ENCODE data around the gene STYX. TPM values are rescaled to one million over a fixed set of nuclear protein-coding genes. Genes with fewer than 3 reads are reported as not detected.
A peak's percentile ranks its signal among the peaks of the same experiment; 100 is the strongest.

STYX gene
- polyA plus RNA-seq, 1 of the 3 experiments (the other 2 are of a cell fraction) = 3.5 TPM

DNA sequence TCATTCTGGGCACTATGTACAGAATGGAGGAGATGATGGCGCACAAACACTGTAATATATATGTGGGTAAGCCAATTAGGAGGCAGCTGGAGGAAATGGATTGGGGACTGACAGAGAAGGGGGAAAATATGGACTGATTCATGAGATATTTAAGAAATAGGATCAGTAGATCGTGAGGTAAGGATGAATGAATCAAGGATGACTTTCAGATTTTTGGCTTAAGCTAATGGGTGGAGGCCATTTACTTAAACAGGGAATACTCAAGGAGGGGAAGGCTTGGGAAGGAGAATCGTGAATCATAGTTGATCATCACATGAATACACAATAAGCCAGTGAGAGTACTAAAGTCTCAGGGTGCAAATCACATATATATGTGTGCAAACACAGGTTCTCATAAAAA, 72.6 kb downstream of the STYX start:
- CTCF ChIA-PET = interaction anchor here (1.4 kb wide), 1 partner anchor 252 kb away, joined by 3 read pairs; no protein-coding TSS in a partner anchor
- H3K79me2 ChIP-seq (ENCODE audit: insufficient read depth) = no peaks in the 10 kb centered on the region
- H3K4me1 ChIP-seq (ENCODE audit: control insufficient read depth in 1 of 2, insufficient read depth in 2 of 2, low read depth in 1 of 2, low read length in 1 of 2) = peaks cover 0 to 10% of the 10 kb centered on the region in 2 experiments; a peak in 2 of 4 replicates
- POLR2A ChIA-PET = no interaction called here
- TF ChIP-seq FOSL2 (IDR thresholded peaks at IDR 0.05; ENCODE audit: borderline replicate concordance, low read depth) = peak; percentile 48; the same call in 1 of the 2 replicates
- TF ChIP-seq RFX5 (IDR thresholded peaks at IDR 0.05; ENCODE audit: low read length) = no peak
- TF ChIP-seq, protein P1, sequence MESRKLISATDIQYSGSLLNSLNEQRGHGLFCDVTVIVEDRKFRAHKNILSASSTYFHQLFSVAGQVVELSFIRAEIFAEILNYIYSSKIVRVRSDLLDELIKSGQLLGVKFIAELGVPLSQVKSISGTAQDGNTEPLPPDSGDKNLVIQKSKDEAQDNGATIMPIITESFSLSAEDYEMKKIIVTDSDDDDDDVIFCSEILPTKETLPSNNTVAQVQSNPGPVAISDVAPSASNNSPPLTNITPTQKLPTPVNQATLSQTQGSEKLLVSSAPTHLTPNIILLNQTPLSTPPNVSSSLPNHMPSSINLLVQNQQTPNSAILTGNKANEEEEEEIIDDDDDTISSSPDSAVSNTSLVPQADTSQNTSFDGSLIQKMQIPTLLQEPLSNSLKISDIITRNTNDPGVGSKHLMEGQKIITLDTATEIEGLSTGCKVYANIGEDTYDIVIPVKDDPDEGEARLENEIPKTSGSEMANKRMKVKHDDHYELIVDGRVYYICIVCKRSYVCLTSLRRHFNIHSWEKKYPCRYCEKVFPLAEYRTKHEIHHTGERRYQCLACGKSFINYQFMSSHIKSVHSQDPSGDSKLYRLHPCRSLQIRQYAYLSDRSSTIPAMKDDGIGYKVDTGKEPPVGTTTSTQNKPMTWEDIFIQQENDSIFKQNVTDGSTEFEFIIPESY (IDR thresholded peaks at IDR 0.05; ENCODE audit: borderline replicate concordance, low read depth) = no peak
- TF ChIP-seq TEAD4 (IDR thresholded peaks at IDR 0.05; ENCODE audit: borderline replicate concordance, insufficient read depth) = no peak
- peak; percentile 35; the same call in 1 of the 2 replicates for TF ChIP-seq TCF12 (IDR thresholded peaks at IDR 0.05)
- TF ChIP-seq, protein P2, sequence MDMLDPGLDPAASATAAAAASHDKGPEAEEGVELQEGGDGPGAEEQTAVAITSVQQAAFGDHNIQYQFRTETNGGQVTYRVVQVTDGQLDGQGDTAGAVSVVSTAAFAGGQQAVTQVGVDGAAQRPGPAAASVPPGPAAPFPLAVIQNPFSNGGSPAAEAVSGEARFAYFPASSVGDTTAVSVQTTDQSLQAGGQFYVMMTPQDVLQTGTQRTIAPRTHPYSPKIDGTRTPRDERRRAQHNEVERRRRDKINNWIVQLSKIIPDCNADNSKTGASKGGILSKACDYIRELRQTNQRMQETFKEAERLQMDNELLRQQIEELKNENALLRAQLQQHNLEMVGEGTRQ (IDR thresholded peaks at IDR 0.05; ENCODE audit: borderline replicate concordance, low read depth, low read length) = no peak
- TF ChIP-seq, protein P3, sequence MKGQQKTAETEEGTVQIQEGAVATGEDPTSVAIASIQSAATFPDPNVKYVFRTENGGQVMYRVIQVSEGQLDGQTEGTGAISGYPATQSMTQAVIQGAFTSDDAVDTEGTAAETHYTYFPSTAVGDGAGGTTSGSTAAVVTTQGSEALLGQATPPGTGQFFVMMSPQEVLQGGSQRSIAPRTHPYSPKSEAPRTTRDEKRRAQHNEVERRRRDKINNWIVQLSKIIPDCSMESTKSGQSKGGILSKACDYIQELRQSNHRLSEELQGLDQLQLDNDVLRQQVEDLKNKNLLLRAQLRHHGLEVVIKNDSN (IDR thresholded peaks at IDR 0.05; ENCODE audit: borderline replicate concordance, low read depth) = no peak
- TF ChIP-seq NFIC (IDR thresholded peaks at IDR 0.05; ENCODE audit: borderline replicate concordance) = 0 out of 2 replicates have a peak, but pooled peaks have one; percentile 21
- TF ChIP-seq, protein P4, sequence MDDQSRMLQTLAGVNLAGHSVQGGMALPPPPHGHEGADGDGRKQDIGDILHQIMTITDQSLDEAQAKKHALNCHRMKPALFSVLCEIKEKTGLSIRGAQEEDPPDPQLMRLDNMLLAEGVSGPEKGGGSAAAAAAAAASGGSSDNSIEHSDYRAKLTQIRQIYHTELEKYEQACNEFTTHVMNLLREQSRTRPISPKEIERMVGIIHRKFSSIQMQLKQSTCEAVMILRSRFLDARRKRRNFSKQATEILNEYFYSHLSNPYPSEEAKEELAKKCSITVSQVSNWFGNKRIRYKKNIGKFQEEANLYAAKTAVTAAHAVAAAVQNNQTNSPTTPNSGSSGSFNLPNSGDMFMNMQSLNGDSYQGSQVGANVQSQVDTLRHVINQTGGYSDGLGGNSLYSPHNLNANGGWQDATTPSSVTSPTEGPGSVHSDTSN (IDR thresholded peaks at IDR 0.05) = peak; percentile 32; the same call in 1 of the 2 replicates
- no peaks in the 10 kb centered on the region for H3K27me3 ChIP-seq (ENCODE audit: insufficient read depth)
- 0 out of 2 replicates have a peak overlapping the region, but pooled peaks have one; percentile 64 for H3K4me2 ChIP-seq
- H3K36me3 ChIP-seq (replicated peaks in 1 of 2; ENCODE audit: control insufficient read depth in 1 of 2, insufficient read depth in 2 of 2, low read length in 1 of 2) = no peaks in the 10 kb centered on the region
- no peaks in the 10 kb centered on the region for H3K9me2 ChIP-seq
- no peak for DNase-seq
- no peaks in the 10 kb centered on the region for H4K20me1 ChIP-seq (ENCODE audit: insufficient read depth)
- peak overlapping the region in 1 of 2 experiments; percentile 91; a peak in 2 of 4 replicates for H3K27ac ChIP-seq (ENCODE audit: low read depth in 2 of 2, low read length in 1 of 2)
- peak overlapping the region in 1 of 2 experiments; percentile 22; a peak in 1 of 4 replicates for H3K4me3 ChIP-seq (ENCODE audit: low read depth in 2 of 2, low read length in 1 of 2)
- H2AFZ ChIP-seq (ENCODE audit: low read depth) = peak overlapping the region; percentile 79
- H3K9ac ChIP-seq = peak overlapping the region; percentile 56; the same call in 1 of the 2 replicates
- H3K9me3 ChIP-seq = no peaks in the 10 kb centered on the region
- peaks cover 40% of the 10 kb centered on the region for H3F3A ChIP-seq (replicated peaks; ENCODE audit: insufficient read depth)
- WGBS (ENCODE audit: low lambda C conversion rate) = 46% methylated on average over 3 of the region's 3 CpGs

DNA sequence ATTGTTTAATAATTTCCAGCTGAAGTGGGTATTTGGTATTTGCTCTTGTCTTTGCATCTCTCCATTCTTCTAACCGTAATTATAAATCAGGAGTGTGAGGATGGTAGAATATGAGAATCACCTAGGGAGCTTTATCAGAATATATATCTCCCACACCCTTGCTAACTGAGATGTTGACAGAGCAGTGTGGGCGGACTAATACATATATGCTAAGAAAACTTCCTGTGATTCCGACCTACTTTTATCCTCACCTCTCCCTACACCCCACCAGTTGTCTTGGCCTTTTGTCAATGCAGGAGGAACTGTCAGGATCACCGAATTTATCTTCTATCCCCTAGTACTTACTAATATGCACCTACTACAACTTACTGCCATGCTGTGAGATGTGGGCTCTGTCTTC, 76.1 kb downstream of the STYX start:
- Histone ChIP-seq H3K9ac (no peak overlapping the region), H3K9me3 (no peaks in the 10 kb centered on the region), H3K36me3 (replicated peaks in 1 of 2; ENCODE audit: control insufficient read depth in 1 of 2, insufficient read depth in 2 of 2, low read length in 1 of 2) (no peaks in the 10 kb centered on the region), H3K27me3 (ENCODE audit: insufficient read depth) (no peaks in the 10 kb centered on the region), H3F3A (replicated peaks; ENCODE audit: insufficient read depth) (peaks cover 24% of the 10 kb centered on the region), H3K79me2 (ENCODE audit: insufficient read depth) (no peaks in the 10 kb centered on the region), H4K20me1 (ENCODE audit: insufficient read depth) (no peaks in the 10 kb centered on the region), H3K4me3 (ENCODE audit: low read depth in 2 of 2, low read length in 1 of 2) (no peak overlapping the region), H2AFZ (ENCODE audit: low read depth) (no peak overlapping the region), H3K27ac (ENCODE audit: low read depth in 2 of 2, low read length in 1 of 2) (no peak overlapping the region), H3K9me2 (no peaks in the 10 kb centered on the region), H3K4me1 (ENCODE audit: control insufficient read depth in 1 of 2, insufficient read depth in 2 of 2, low read depth in 1 of 2, low read length in 1 of 2) (peaks cover 0 to 10% of the 10 kb centered on the region in 2 experiments; a peak in 2 of 4 replicates), H3K4me2 (no peak overlapping the region)
- TF ChIP-seq RXRA (IDR thresholded peaks at IDR 0.05; ENCODE audit: borderline replicate concordance, low read depth) (no peak), JUND (IDR thresholded peaks at IDR 0.05) (no peak), YY1 (IDR thresholded peaks at IDR 0.05; ENCODE audit: low read depth) (no peak), EZH2phosphoT487 (IDR thresholded peaks at IDR 0.05; ENCODE audit: borderline replicate concordance, low read depth) (no peak)
- DNase-seq = no peak
- WGBS (ENCODE audit: low lambda C conversion rate) = 88% methylated on average over 4 of the region's 4 CpGs
- ChIA-PET POLR2A (no interaction called here), CTCF (no interaction called here)

All from SK-N-SH (cell line).